Amygdala (tissue), 56 donors: Measurements from ENCODE around the gene KIF7.
"Not testable (repeated sequence)": the region's sequence is repeated elsewhere in the genome, so short reads cannot be mapped to it uniquely, and the experiment has no call there.

ENCODE experiments used
- DNase-seq, 56 donors: peaks; one replicate each; lab custom pipeline; 2025; lab: John Stamatoyannopoulos, UW

KIF7 gene

GRCh38 chr15:89654847-89655805 is at the start of gene KIF7:
Gene KIF7 (minus strand): TSS chr15:89655467. CDS start chr15:89652930, 2,537 bp downstream.
- peak in 9 of 56 donors; percentile 13 to 47 (median 21) for DNase-seq

GRCh38 chr15:89704411-89704810 is 49.1 kb upstream of the KIF7 start:
- no peak for DNase-seq

- DNase-seq: no peak
Observed at GRCh38 chr15:89695198-89695597, 39.9 kb upstream of the KIF7 start.

GRCh38 chr15:89693696-89694095 is 38.4 kb upstream of the KIF7 start:
- DNase-seq: no peak

GRCh38 chr15:89693091-89693490 is 37.8 kb upstream of the KIF7 start:
- DNase-seq: no peak

- DNase-seq: peak in 38 of 56 donors; percentile 5 to 74 (median 40)
Observed at GRCh38 chr15:89690276-89691218, 35.3 kb upstream of the KIF7 start, which contains the start of the genes PEX11A and WDR93. Gene PEX11A (minus strand): TSS chr15:89690754. CDS start chr15:89690632, 122 bp downstream. Gene WDR93 (plus strand): TSS chr15:89690811. CDS start chr15:89701747, 10,936 bp downstream.

- DNase-seq: not testable (repeated sequence)
Observed at GRCh38 chr15:89689930-89690275, 34.6 kb upstream of the KIF7 start.

- no peak for DNase-seq
Observed at GRCh38 chr15:89686522-89686921, 31.3 kb upstream of the KIF7 start.

GRCh38 chr15:89685995-89686394 is 30.7 kb upstream of the KIF7 start:
- no peak for DNase-seq

- no peak for DNase-seq
Observed at GRCh38 chr15:89681146-89681545, 25.9 kb upstream of the KIF7 start.

GRCh38 chr15:89680282-89680873 is 25.1 kb upstream of the KIF7 start:
- peak in 13 of 56 donors; percentile 21 to 64 (median 41) for DNase-seq

GRCh38 chr15:89679212-89679611 is 23.9 kb upstream of the KIF7 start, which contains the start of gene PLIN1:
Gene PLIN1 (minus strand): TSS chr15:89679367. CDS start chr15:89677489, 1,878 bp downstream.
- peak in 1 of 56 donors; percentile 20 for DNase-seq

GRCh38 chr15:89677381-89677780 is 22.1 kb upstream of the KIF7 start:
- no peak for DNase-seq

GRCh38 chr15:89675606-89676005 is 20.3 kb upstream of the KIF7 start:
- DNase-seq: no peak

GRCh38 chr15:89674526-89674925 is 19.3 kb upstream of the KIF7 start:
- DNase-seq: no peak

GRCh38 chr15:89673165-89673512 is 17.9 kb upstream of the KIF7 start:
- DNase-seq: no peak

- DNase-seq: peak in 13 of 56 donors; percentile 10 to 39 (median 18)
Observed at GRCh38 chr15:89672221-89673164, 17.2 kb upstream of the KIF7 start.

GRCh38 chr15:89671687-89672086 is 16.4 kb upstream of the KIF7 start:
- no peak for DNase-seq

- DNase-seq: no peak
Observed at GRCh38 chr15:89670971-89671560, 15.8 kb upstream of the KIF7 start.
